SK-N-SH (cell line): ENCODE measurements around the gene PCBP3. TPM values are rescaled to one million over a fixed set of nuclear protein-coding genes. Genes with fewer than 3 reads are reported as not detected.

Source experiments
- CTCF ChIA-PET: fragments of 300-600, 350-600 bp; formaldehyde crosslinking; extraction: SDS; loops from one replicate; lab custom pipeline; 2021; lab: Yijun Ruan, JAX
- POLR2A ChIA-PET: fragments of 350-600 bp; sonication (Branson Sonifier 250); formaldehyde crosslinking; extraction: SDS; loops from one replicate; lab custom pipeline; 2020; ENCODE audit warnings: antibody characterized with exemption, inconsistent platforms; lab: Yijun Ruan, JAX
- DNase-seq: peaks from one replicate; pipeline ENCODE4 v3.0.0; 2012
- H2AFZ ChIP-seq: fragments of 200-600 bp; sonication (generic); 2 replicates; pipeline ENCODE4 v1.8.1; 2016; ENCODE audit warnings: antibody characterized with exemption, mild to moderate bottlenecking, low read depth
- H3F3A ChIP-seq: fragments of 200-600 bp; sonication (generic); replicated peaks from 2 replicates; pipeline ENCODE3; 2016; ENCODE audit warnings: antibody characterized with exemption, mild to moderate bottlenecking; ENCODE audit not compliant: insufficient read depth
- H3K27ac ChIP-seq, 2 experiments: fragments of 200-500 bp in 1 of 2; fragments of 200-600 bp in 1 of 2; sonication (Bioruptor generic) in 1 of 2; sonication (generic), shearing (Covaris generic) in 1 of 2; 2 replicates each; pipeline versions ENCODE4 v1.5.1 to v1.6.1; 2014 to 2016; ENCODE audit warnings: low read depth in 2 of 2, inconsistent platforms in 1 of 2, low read length in 1 of 2, mild to moderate bottlenecking in 1 of 2, mixed read lengths in 1 of 2
- H3K27me3 ChIP-seq: fragments of 200-600 bp; sonication (generic), shearing (Covaris generic); 2 replicates; pipeline ENCODE4 v1.6.1; 2016; ENCODE audit warnings: mixed run types; ENCODE audit not compliant: insufficient read depth
- H3K36me3 ChIP-seq, 2 experiments: fragments of 200-500 bp in 1 of 2; fragments of 200-600 bp in 1 of 2; sonication (Bioruptor generic) in 1 of 2; sonication (generic) in 1 of 2; replicated peaks in 1 of 2; 2 replicates each; pipeline versions ENCODE3 to v1.5.1; 2014 to 2016; ENCODE audit warnings: low read length in 1 of 2, mild to moderate bottlenecking in 1 of 2; ENCODE audit not compliant: insufficient read depth in 2 of 2, control insufficient read depth in 1 of 2
- H3K4me1 ChIP-seq, 2 experiments: fragments of 200-500 bp in 1 of 2; fragments of 200-600 bp in 1 of 2; sonication (Bioruptor generic) in 1 of 2; sonication (generic), shearing (Covaris generic) in 1 of 2; 2 replicates each; pipeline versions ENCODE4 v1.5.1 to v1.6.1; 2014 to 2016; ENCODE audit warnings: low read depth in 1 of 2, low read length in 1 of 2, mixed run types in 1 of 2; ENCODE audit not compliant: insufficient read depth in 2 of 2, control insufficient read depth in 1 of 2
- H3K4me2 ChIP-seq: fragments of 200-600 bp; sonication (generic), shearing (Covaris generic); 2 replicates; pipeline ENCODE4 v1.6.1; 2017; ENCODE audit warnings: mixed run types
- H3K4me3 ChIP-seq, 2 experiments: fragments of 200-500 bp in 1 of 2; fragments of 200-600 bp in 1 of 2; sonication (Bioruptor generic) in 1 of 2; sonication (generic), shearing (Covaris generic) in 1 of 2; 2 replicates each; pipeline versions ENCODE4 v1.5.1 to v1.8.1; 2014 to 2016; ENCODE audit warnings: low read depth in 2 of 2, inconsistent platforms in 1 of 2, low read length in 1 of 2, mild to moderate bottlenecking in 1 of 2, mixed read lengths in 1 of 2, moderate library complexity in 1 of 2
- H3K79me2 ChIP-seq: fragments of 200-600 bp; sonication (generic); 2 replicates; pipeline ENCODE4 v1.8.1; 2017; ENCODE audit warnings: mild to moderate bottlenecking; ENCODE audit not compliant: insufficient read depth
- H3K9ac ChIP-seq: fragments of 200-600 bp; sonication (generic); 2 replicates; pipeline ENCODE4 v1.6.1; 2017; ENCODE audit warnings: mixed run types
- H3K9me2 ChIP-seq: fragments of 200-600 bp; sonication (generic); 2 replicates; pipeline ENCODE4 v1.6.1; 2017; ENCODE audit warnings: mixed run types
- H3K9me3 ChIP-seq: fragments of 200-600 bp; sonication (generic); 2 replicates; pipeline ENCODE4 v1.6.1; 2017; ENCODE audit warnings: mixed run types, mild to moderate bottlenecking, moderate library complexity
- H4K20me1 ChIP-seq: fragments of 200-600 bp; sonication (generic); 2 replicates; pipeline ENCODE4 v1.6.1; 2017; ENCODE audit warnings: mild to moderate bottlenecking, mixed run types; ENCODE audit not compliant: insufficient read depth
- EP300 ChIP-seq, 2 experiments: IDR thresholded peaks; 2 replicates each; pipeline versions ENCODE4 v1.4.0 to v1.6.1; 2012; ENCODE audit warnings: borderline replicate concordance in 1 of 2, low read depth in 1 of 2, low read length in 1 of 2
- FOXJ3 ChIP-seq: sonication (generic); formaldehyde crosslinking; IDR thresholded peaks from 2 replicates; pipeline ENCODE4 v1.5.1; 2020; ENCODE audit warnings: mild to moderate bottlenecking, missing genetic modification reagents
- FOXM1 ChIP-seq: IDR thresholded peaks from 2 replicates; pipeline ENCODE4 v1.4.0; 2012; ENCODE audit warnings: low read depth, mild to moderate bottlenecking
- GABPA ChIP-seq: IDR thresholded peaks from 2 replicates; pipeline ENCODE4 v1.4.0; 2012; ENCODE audit warnings: low read depth, mild to moderate bottlenecking
- MXI1 ChIP-seq: IDR thresholded peaks from 2 replicates; pipeline ENCODE4 v1.6.1; 2012; ENCODE audit warnings: mild to moderate bottlenecking, low read depth, low read length, improper control_type of control experiment
- NRF1 ChIP-seq: IDR thresholded peaks from 2 replicates; pipeline ENCODE4 v1.6.1; 2012; ENCODE audit warnings: low read depth, mild to moderate bottlenecking, low read length
- RCOR1 ChIP-seq: fragments of 150-350 bp; IDR thresholded peaks from 2 replicates; pipeline ENCODE4 v1.6.1; 2017; ENCODE audit warnings: antibody characterized with exemption, low read length
- SIN3A ChIP-seq: IDR thresholded peaks from 2 replicates; pipeline ENCODE4 v1.6.1; 2012; ENCODE audit warnings: low read depth, mild to moderate bottlenecking, low read length, moderate library complexity, borderline replicate concordance
- SMC3 ChIP-seq: IDR thresholded peaks from 2 replicates; pipeline ENCODE4 v1.6.1; 2012; ENCODE audit warnings: low read depth, low read length, improper control_type of control experiment
- TCF12 ChIP-seq: IDR thresholded peaks from 2 replicates; pipeline ENCODE4 v1.4.0; 2012
- WGBS: methylation state at CpG from one replicate; pipeline ENCODE4 v1.1.6; 2017; ENCODE audit warnings: low lambda C conversion rate; 5-methylcytosine and 5-hydroxymethylcytosine counted together
- polyA plus RNA-seq, 3 experiments: library from polyadenylated mRNA; depleted of rRNA; stranded (reverse); fragments of >200 nt; gene quantifications; 2 replicates each; pipeline ENCODE4 v1.2.3, GENCODE V29; 2012
- TF ChIP-seq, protein P1 (sequence below): fragments of 150-350 bp; IDR thresholded peaks from 2 replicates; pipeline ENCODE4 v1.6.1; 2017; ENCODE audit warnings: antibody characterized with exemption, low read length, low read depth, borderline replicate concordance
- TF ChIP-seq, protein P2 (sequence below): IDR thresholded peaks from 2 replicates; pipeline ENCODE4 v1.4.0; 2012; ENCODE audit warnings: low read depth
- TF ChIP-seq, protein P3 (sequence below): IDR thresholded peaks from 2 replicates; pipeline ENCODE4; 2012
- TF ChIP-seq, protein P4 (sequence below): IDR thresholded peaks from 2 replicates; pipeline ENCODE4 v1.4.0; 2012; ENCODE audit warnings: low read depth, borderline replicate concordance
- TF ChIP-seq, protein P5 (sequence below): fragments of 200-600 bp; sonication (generic); IDR thresholded peaks from 2 replicates; pipeline ENCODE4 v1.6.1; 2017; ENCODE audit warnings: antibody characterized with exemption, mild to moderate bottlenecking, moderate library complexity
- TF ChIP-seq, protein P6 (sequence below): fragments of 150-350 bp; IDR thresholded peaks from 2 replicates; pipeline ENCODE4 v1.6.1; 2016; ENCODE audit warnings: mild to moderate bottlenecking, low read depth, low read length

The PCBP3 gene
- polyA plus RNA-seq, 1 of the 3 experiments (the other 2 are of a cell fraction): 9.5 TPM

DNA sequence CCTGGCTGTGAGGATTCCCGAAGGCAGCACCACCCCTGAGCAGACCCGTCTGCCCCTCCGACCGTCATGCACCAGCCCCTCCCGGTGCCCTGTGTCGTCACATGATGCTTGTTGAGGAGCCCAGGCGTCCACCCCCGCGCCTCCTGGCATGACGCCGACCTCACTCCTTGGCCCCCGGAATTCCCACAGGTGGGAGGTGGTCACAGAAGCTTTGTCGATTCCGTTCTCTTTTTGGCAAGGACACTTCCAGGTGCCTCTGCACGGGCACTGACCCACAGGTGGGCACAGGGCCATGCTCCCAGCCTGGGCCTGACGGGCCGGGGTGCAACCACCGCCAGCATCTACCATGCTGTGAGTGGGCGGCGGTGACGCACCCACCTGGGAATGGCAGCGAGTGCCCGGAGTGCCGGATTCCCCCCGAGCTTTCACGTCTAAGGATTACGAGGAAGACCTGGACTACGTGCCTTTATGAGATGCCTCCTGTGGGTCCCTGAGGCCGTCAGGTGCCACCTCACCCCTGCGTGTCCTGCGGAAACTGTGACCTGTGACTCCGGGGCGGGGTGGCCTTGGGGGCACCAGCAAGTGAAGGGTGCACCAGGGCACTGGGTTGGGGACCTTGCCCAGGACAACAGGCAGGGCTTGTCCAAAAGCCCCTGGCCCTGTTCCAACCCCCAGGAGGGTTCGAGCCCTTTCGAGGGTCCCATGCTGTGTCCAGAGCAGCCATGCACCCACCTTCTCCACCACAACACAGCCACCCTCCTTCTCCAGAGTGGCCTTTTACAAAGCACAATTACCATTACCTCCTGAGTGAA lies 306.6 kb downstream of the PCBP3 start:
- CTCF ChIA-PET: no interaction called here
- H3K79me2 ChIP-seq: no peaks in the 10 kb centered on the region
- H3K9ac ChIP-seq: no peak overlapping the region
- H3K27me3 ChIP-seq: no peaks in the 10 kb centered on the region
- H3K9me3 ChIP-seq: no peaks in the 10 kb centered on the region
- H3K27ac ChIP-seq: no peak overlapping the region; a peak in 1 of 4 replicates
- no peaks in the 10 kb centered on the region for H3K9me2 ChIP-seq
- WGBS: 75% methylated on average over 13 of the region's 35 CpGs
- POLR2A ChIA-PET: no interaction called here
- peaks cover 0 to 15% of the 10 kb centered on the region in 2 experiments; a peak in 1 of 4 replicates for H3K4me1 ChIP-seq
- DNase-seq: peak; percentile 23
- H3K4me3 ChIP-seq: no peak overlapping the region
- no peaks in the 10 kb centered on the region for H4K20me1 ChIP-seq
- H3K4me2 ChIP-seq: no peak overlapping the region
- H2AFZ ChIP-seq: no peak overlapping the region
- TF ChIP-seq, protein P1, sequence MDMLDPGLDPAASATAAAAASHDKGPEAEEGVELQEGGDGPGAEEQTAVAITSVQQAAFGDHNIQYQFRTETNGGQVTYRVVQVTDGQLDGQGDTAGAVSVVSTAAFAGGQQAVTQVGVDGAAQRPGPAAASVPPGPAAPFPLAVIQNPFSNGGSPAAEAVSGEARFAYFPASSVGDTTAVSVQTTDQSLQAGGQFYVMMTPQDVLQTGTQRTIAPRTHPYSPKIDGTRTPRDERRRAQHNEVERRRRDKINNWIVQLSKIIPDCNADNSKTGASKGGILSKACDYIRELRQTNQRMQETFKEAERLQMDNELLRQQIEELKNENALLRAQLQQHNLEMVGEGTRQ: no peak
- TF ChIP-seq, protein P2, sequence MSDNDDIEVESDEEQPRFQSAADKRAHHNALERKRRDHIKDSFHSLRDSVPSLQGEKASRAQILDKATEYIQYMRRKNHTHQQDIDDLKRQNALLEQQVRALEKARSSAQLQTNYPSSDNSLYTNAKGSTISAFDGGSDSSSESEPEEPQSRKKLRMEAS: no peak
- TF ChIP-seq, protein P3, sequence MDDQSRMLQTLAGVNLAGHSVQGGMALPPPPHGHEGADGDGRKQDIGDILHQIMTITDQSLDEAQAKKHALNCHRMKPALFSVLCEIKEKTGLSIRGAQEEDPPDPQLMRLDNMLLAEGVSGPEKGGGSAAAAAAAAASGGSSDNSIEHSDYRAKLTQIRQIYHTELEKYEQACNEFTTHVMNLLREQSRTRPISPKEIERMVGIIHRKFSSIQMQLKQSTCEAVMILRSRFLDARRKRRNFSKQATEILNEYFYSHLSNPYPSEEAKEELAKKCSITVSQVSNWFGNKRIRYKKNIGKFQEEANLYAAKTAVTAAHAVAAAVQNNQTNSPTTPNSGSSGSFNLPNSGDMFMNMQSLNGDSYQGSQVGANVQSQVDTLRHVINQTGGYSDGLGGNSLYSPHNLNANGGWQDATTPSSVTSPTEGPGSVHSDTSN: no peak
- TF ChIP-seq FOXJ3 (CRISPR knock-in tag) (no peak), TCF12 (no peak)
- no peaks in the 10 kb centered on the region for H3K36me3 ChIP-seq
- no peaks in the 10 kb centered on the region for H3F3A ChIP-seq

DNA sequence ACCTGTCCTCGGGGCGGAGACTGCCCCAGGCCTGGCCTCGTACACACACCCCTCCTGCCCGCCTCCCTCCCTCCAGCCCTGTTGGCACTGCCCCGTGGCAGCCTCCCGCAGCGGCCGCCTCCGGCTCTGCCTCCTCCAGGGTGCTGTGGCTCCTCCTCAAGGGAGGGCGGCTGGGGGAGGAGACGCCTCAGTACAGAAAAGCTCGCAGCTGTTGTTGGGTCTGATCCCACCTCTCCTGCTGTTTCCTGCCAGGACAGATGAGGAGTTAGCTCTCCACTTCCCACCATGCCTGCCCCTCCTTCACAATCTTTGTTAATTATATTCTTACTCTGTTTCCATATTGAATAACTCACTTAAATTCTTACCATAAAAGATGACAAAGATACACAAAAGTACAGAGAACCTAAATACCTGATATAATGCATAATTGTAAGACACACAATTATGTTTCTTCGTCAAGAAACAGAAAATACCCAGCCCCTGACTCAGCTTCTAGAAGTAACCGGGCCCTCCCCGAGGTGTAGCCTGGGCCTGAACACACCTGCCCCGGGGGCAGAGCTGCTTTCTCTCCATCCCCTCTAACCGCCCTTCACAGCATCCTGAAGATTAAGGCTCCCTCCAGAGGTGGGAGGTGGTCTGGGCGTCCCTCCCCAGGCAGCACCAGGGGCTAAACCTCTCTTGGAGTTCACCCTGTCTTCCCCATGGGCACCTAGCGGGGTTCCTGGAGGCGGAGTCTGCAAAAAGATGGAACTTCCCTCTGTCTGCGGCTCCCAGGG lies 307.4 kb downstream of the PCBP3 start:
- Histone ChIP-seq H3K9me3 (no peaks in the 10 kb centered on the region), H3K36me3 (no peaks in the 10 kb centered on the region), H4K20me1 (no peaks in the 10 kb centered on the region), H3K9me2 (no peaks in the 10 kb centered on the region), H3K4me2 (no peak overlapping the region), H3K27ac (no peak overlapping the region; a peak in 1 of 4 replicates), H3K4me3 (no peak overlapping the region), H3K9ac (no peak overlapping the region), H2AFZ (no peak overlapping the region), H3F3A (no peaks in the 10 kb centered on the region), H3K27me3 (no peaks in the 10 kb centered on the region), H3K79me2 (no peaks in the 10 kb centered on the region), H3K4me1 (peaks cover 0 to 15% of the 10 kb centered on the region in 2 experiments; a peak in 1 of 4 replicates)
- DNase-seq: peak; percentile 41
- WGBS: 73% methylated on average over 20 of the region's 21 CpGs
- TF ChIP-seq MXI1: no peak
- no peak for TF ChIP-seq SMC3
- no peak for TF ChIP-seq FOXM1
- no peak for TF ChIP-seq FOXJ3 (CRISPR knock-in tag)
- no peak for TF ChIP-seq GABPA
- TF ChIP-seq, protein P4, sequence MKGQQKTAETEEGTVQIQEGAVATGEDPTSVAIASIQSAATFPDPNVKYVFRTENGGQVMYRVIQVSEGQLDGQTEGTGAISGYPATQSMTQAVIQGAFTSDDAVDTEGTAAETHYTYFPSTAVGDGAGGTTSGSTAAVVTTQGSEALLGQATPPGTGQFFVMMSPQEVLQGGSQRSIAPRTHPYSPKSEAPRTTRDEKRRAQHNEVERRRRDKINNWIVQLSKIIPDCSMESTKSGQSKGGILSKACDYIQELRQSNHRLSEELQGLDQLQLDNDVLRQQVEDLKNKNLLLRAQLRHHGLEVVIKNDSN: no peak
- TF ChIP-seq NRF1: no peak
- no peak for TF ChIP-seq RCOR1
- TF ChIP-seq, protein P1: no peak
- TF ChIP-seq SIN3A: no peak
- TF ChIP-seq EP300 (IDR thresholded peaks at IDR 0.05; ENCODE audit: borderline replicate concordance in 1 of 2, low read depth in 1 of 2, low read length in 1 of 2): no peak
- TF ChIP-seq, protein P5, sequence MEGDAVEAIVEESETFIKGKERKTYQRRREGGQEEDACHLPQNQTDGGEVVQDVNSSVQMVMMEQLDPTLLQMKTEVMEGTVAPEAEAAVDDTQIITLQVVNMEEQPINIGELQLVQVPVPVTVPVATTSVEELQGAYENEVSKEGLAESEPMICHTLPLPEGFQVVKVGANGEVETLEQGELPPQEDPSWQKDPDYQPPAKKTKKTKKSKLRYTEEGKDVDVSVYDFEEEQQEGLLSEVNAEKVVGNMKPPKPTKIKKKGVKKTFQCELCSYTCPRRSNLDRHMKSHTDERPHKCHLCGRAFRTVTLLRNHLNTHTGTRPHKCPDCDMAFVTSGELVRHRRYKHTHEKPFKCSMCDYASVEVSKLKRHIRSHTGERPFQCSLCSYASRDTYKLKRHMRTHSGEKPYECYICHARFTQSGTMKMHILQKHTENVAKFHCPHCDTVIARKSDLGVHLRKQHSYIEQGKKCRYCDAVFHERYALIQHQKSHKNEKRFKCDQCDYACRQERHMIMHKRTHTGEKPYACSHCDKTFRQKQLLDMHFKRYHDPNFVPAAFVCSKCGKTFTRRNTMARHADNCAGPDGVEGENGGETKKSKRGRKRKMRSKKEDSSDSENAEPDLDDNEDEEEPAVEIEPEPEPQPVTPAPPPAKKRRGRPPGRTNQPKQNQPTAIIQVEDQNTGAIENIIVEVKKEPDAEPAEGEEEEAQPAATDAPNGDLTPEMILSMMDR: no peak
- TF ChIP-seq, protein P6, sequence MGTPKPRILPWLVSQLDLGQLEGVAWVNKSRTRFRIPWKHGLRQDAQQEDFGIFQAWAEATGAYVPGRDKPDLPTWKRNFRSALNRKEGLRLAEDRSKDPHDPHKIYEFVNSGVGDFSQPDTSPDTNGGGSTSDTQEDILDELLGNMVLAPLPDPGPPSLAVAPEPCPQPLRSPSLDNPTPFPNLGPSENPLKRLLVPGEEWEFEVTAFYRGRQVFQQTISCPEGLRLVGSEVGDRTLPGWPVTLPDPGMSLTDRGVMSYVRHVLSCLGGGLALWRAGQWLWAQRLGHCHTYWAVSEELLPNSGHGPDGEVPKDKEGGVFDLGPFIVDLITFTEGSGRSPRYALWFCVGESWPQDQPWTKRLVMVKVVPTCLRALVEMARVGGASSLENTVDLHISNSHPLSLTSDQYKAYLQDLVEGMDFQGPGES: no peak
- ChIA-PET POLR2A (no interaction called here), CTCF (interaction anchor here (0.9 to 1.1 kb wide), 2 partner anchors 19 to 21 kb away, joined by 3 to 4 read pairs; no protein-coding TSS in a partner anchor)
